ENCODE measurements around the gene CFAP99.

GRCh38 chr4:2383760-2384159 lies 35.0 kb upstream of the CFAP99 start:
- no peak for TF ChIP-seq POLR2A (IDR thresholded peaks at IDR 0.05)
- no peak for TF ChIP-seq CTCF (IDR thresholded peaks at IDR 0.05)
